Gastrocnemius medialis (tissue), 4 donors: ENCODE results near the gene TMEM255B.

Experiments used
- POLR2A ChIP-seq, 2 donors: fragments of 450-650 bp; IDR thresholded peaks; one replicate each; pipeline ENCODE4 v1.6.1; 2017; ENCODE audit warnings: antibody characterized with exemption in 2 of 2, mild to moderate bottlenecking in 2 of 2, moderate library complexity in 2 of 2
- TF ChIP-seq, protein P1 (sequence below), 5 experiments: fragments of 450-650 bp in 3 of 5; fragments of 200-600 bp in 2 of 5; sonication (generic) in 2 of 5; IDR thresholded peaks in 4 of 5; conservative IDR thresholded peaks in 1 of 5; 1 replicate in 4 of 5; 2 replicates in 1 of 5; pipeline ENCODE4 v1.5.1; 2016 to 2019; ENCODE audit warnings: antibody characterized with exemption in 5 of 5, mild to moderate bottlenecking in 3 of 5, moderate library complexity in 3 of 5

DNA sequence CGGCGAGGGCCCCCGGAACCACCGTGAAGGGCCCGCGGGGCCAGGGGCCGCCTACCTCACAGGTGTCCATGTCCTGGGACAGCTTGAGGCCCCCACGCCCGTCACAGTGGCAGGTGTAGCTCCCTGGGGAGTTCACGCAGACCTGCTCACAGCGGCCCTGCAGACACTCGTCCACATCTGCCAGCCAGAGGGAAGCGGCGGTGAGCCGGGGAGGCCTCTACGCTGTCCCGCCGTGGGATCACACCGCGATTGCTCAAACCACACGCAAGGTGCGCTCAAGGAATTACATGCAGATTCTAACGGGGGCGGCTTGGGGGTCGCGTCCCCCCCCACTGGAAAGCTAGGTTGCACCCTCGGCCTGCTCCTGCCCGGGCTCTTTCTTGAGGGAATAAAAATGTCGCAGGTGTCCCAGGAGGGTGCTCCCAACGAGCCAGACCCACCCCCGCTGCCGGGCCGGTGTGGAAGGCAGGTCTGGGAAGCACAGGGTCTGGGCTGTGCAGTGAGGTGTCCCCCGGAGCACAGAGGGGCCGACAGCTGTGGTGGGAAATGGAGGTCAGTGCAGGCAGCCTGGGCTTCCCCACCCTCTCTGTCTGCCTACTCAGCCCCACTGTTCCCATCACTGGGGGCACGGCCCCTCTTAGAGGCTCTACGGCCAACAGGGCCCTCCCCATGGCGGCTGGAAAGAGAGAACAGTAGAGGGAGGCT, 75.6 kb downstream of the TMEM255B start:
- TF ChIP-seq, protein P1, sequence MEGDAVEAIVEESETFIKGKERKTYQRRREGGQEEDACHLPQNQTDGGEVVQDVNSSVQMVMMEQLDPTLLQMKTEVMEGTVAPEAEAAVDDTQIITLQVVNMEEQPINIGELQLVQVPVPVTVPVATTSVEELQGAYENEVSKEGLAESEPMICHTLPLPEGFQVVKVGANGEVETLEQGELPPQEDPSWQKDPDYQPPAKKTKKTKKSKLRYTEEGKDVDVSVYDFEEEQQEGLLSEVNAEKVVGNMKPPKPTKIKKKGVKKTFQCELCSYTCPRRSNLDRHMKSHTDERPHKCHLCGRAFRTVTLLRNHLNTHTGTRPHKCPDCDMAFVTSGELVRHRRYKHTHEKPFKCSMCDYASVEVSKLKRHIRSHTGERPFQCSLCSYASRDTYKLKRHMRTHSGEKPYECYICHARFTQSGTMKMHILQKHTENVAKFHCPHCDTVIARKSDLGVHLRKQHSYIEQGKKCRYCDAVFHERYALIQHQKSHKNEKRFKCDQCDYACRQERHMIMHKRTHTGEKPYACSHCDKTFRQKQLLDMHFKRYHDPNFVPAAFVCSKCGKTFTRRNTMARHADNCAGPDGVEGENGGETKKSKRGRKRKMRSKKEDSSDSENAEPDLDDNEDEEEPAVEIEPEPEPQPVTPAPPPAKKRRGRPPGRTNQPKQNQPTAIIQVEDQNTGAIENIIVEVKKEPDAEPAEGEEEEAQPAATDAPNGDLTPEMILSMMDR (IDR thresholded peaks at IDR 0.05 in 4 of 5, conservative IDR thresholded peaks at IDR 0.05 in 1 of 5), result no peak
- TF ChIP-seq POLR2A (IDR thresholded peaks at IDR 0.05), result no peak
